Measurements from ENCODE around the gene ABCA9.

ABCA9 gene

DNA sequence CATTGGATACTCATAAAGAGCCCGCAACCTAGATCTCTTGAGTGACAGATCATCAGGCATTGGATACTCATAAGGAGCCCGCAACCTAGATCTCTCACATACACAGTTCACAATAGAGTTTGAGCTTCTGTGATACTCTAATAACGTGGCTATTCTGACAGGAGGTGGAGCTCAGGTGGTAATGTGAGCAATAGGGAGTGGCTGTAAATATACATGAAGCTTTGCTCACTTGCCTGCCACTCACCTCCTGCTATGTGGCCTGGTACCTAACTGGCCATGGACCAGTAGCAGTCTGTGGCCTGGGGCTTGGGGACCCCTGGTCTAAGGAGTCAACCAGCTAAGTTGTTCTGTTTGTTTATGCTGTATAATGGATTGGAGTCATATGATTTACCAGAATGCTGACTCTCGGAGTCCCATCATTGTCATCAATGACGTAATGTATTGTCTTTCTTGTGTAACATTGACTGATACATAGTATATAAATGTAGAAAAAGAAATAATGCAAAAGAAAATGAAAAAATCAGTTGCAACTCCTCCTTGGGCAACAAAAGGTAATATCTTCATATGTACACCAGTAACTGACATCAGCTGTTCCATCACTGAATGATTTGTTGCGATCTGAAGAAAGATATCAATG lies 17.5 kb downstream of the ABCA9 start:
- DNase-seq (ENCODE audit: low spot score) = no peak
- in situ Hi-C loops (cut with MboI; ENCODE audit: low pct_unique_long_range_greater_than_20kb, low sequenced_read_pairs, unreplicated experiment) = no loop called here
- TF ChIP-seq, protein P1, sequence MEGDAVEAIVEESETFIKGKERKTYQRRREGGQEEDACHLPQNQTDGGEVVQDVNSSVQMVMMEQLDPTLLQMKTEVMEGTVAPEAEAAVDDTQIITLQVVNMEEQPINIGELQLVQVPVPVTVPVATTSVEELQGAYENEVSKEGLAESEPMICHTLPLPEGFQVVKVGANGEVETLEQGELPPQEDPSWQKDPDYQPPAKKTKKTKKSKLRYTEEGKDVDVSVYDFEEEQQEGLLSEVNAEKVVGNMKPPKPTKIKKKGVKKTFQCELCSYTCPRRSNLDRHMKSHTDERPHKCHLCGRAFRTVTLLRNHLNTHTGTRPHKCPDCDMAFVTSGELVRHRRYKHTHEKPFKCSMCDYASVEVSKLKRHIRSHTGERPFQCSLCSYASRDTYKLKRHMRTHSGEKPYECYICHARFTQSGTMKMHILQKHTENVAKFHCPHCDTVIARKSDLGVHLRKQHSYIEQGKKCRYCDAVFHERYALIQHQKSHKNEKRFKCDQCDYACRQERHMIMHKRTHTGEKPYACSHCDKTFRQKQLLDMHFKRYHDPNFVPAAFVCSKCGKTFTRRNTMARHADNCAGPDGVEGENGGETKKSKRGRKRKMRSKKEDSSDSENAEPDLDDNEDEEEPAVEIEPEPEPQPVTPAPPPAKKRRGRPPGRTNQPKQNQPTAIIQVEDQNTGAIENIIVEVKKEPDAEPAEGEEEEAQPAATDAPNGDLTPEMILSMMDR (IDR thresholded peaks at IDR 0.05; ENCODE audit: extremely low read depth, insufficient read depth, missing control alignments) = no peak

DNA sequence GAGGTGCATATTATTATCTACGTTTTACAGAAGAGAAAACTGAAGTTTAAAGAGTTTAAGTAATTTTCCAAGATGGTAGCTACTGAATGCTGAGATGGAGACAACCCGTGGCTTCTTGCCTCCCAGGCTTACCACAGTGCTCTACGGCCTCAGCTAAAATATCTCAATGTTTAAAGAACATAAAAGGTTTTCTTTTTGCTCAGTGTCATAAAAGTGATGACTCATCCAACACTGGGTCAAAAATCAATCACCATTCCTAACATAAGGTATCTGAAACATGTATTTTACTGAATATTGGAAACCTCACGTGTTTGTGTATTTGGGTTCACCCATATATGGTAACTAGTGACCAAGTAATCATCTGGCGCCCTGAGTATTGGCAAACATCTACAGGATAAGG lies 18.4 kb downstream of the ABCA9 start:
- in situ Hi-C loops (cut with MboI; ENCODE audit: low pct_unique_long_range_greater_than_20kb, low sequenced_read_pairs, unreplicated experiment) = no loop called here
- DNase-seq (ENCODE audit: low spot score) = no peak
- TF ChIP-seq, protein P1 (IDR thresholded peaks at IDR 0.05; ENCODE audit: extremely low read depth, insufficient read depth, missing control alignments) = no peak

DNA sequence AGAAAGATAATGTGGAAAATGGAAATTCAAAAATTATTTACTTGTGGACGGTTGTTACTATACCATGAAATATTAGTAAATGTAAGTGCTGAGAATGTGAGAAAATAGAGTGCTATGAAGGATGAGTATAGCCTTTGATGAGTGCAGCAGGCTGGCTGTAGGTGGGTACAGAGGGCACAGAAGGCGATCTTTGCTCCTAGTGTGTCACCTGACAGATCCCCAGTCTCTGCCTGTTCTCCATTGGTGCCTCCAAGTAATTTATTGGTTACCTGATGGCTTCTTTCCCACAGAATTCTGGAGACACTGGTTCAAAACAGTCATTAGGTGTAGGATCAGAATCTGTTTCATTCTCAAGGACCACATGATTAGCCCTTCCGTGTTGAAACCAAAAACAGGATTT lies 28.9 kb downstream of the ABCA9 start:
- no peak for DNase-seq (ENCODE audit: low spot score)
- in situ Hi-C loops (cut with MboI; ENCODE audit: low pct_unique_long_range_greater_than_20kb, low sequenced_read_pairs, unreplicated experiment) = no loop called here
- TF ChIP-seq, protein P1 (IDR thresholded peaks at IDR 0.05; ENCODE audit: extremely low read depth, insufficient read depth, missing control alignments) = no peak

DNA sequence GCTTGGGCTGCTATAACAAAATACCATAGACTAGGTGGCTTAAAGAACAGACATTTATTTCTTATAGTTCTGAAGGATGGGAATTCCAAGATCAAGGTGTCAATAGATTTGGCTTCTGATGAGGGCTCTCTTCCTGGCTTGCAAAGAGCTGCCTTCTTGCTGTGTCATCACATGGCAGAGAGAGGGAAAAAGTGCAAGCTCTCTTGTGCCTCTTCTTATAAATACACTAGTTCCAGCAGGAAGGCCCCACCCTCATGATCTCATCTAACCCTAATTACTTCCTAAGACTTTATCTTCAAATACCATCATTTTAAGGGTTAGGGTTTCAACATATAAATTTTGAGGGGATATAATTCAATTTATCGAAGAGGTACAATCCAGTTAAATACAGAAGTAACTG lies 30.6 kb downstream of the ABCA9 start:
- no peak for DNase-seq (ENCODE audit: low spot score)
- TF ChIP-seq, protein P1 (IDR thresholded peaks at IDR 0.05; ENCODE audit: extremely low read depth, insufficient read depth, missing control alignments) = no peak
- in situ Hi-C loops (cut with MboI; ENCODE audit: low pct_unique_long_range_greater_than_20kb, low sequenced_read_pairs, unreplicated experiment) = no loop called here

DNA sequence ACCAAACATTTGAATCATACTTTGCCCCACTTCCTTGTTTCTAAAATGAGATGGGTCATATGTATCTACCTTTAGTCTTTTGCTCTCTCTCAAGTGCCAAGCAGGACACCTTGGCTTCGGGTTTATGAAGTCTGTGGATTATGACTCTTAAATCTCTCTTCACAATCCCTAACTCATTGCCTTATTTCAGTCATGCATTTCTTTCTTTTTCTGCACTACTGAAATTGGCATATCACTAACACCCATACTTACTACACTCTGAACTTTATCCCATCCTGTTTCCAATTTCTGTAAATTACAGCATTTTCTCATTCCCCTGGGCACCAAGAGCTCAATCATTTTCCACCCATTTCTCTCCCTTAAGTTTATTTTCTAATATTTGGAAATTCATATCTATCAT lies 42.0 kb downstream of the ABCA9 start:
- DNase-seq (ENCODE audit: low spot score) = no peak
- in situ Hi-C loops (cut with MboI; ENCODE audit: low pct_unique_long_range_greater_than_20kb, low sequenced_read_pairs, unreplicated experiment) = no loop called here
- TF ChIP-seq, protein P1 (IDR thresholded peaks at IDR 0.05; ENCODE audit: extremely low read depth, insufficient read depth, missing control alignments) = no peak

DNA sequence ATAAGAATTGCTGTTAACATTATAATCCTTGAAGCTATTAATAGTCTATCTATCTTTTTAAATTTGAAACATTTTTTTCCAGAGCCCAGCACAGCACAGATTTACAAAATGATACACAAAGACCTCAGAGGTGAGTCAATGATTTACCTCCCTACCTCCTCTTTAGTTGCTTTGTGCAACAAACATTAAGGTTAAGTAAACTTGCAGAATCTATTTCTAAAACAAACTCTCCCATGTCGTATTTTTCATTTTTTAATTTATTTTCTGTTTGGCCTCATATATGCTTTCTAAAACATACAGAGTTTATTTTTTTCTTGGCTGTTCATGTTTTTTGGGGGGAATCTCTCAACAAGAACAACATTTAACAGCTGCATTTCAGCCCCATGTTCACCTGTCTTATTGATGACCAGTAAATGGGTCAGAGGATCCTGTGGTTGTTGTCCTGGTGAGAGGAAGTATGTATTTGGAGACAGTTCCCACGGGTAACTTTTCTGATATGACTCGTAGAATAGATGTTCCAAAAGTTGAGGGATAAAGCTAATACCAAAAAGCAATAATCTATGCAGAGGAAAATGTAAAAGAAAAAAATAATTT lies 42.6 kb downstream of the ABCA9 start:
- no peak for DNase-seq (ENCODE audit: low spot score)
- TF ChIP-seq, protein P1 (IDR thresholded peaks at IDR 0.05; ENCODE audit: extremely low read depth, insufficient read depth, missing control alignments) = no peak
- in situ Hi-C loops (cut with MboI; ENCODE audit: low pct_unique_long_range_greater_than_20kb, low sequenced_read_pairs, unreplicated experiment) = no loop called here

Data from GM13977 (cell line).